Duodenal mucosa (tissue), 2 donors: ENCODE results near the gene DIO1.

Experiments
- H3K27ac ChIP-seq: one replicate; pipeline ENCODE4 v1.7.0; 2013; ENCODE audit warnings: low read depth, low read length
- H3K27me3 ChIP-seq, 2 donors: one replicate each; pipeline ENCODE4 v1.7.0; 2013; ENCODE audit warnings: low read length in 2 of 2, control low read depth in 1 of 2; ENCODE audit not compliant: insufficient read depth in 2 of 2, control insufficient read depth in 1 of 2
- H3K36me3 ChIP-seq, 2 donors: one replicate each; pipeline ENCODE4 v1.7.0; 2013; ENCODE audit warnings: low read length in 2 of 2, control low read depth in 1 of 2; ENCODE audit not compliant: insufficient read depth in 2 of 2, control insufficient read depth in 1 of 2
- H3K4me1 ChIP-seq, 2 donors: one replicate each; pipeline ENCODE4 v1.7.0; 2013; ENCODE audit warnings: low read length in 2 of 2, control low read depth in 1 of 2; ENCODE audit not compliant: insufficient read depth in 2 of 2, control insufficient read depth in 1 of 2
- H3K4me3 ChIP-seq, 2 donors: one replicate each; pipeline ENCODE4 v1.7.0; 2013; ENCODE audit warnings: low read length in 2 of 2, low read depth in 1 of 2
- H3K9ac ChIP-seq, 2 donors: one replicate each; pipeline ENCODE4 v1.7.0; 2013; ENCODE audit warnings: low read length in 2 of 2, low read depth in 1 of 2
- H3K9me3 ChIP-seq, 2 donors: one replicate each; pipeline ENCODE4 v1.7.0; 2013; ENCODE audit warnings: low read length in 2 of 2, control low read depth in 1 of 2; ENCODE audit not compliant: control insufficient read depth in 1 of 2

The DIO1 gene

DNA sequence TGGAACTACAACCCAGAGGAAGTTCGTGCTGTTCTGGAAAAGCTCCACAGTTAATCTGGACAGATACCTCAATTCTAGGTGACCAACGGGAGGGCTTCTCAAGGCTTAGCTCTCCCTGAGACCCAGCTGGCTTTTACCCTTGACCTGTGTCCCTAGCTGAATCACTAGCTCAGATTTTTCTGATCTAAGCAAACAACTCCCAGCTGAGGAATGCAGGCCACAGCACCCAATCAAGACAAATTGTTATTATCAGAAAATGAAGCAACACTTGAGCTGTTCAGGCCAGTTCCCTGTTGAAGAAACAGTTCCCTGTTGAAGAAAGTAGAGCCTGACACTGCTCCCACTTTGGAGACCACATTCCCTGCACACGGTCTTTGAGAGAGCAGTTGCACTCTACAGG, 16.0 kb downstream of the DIO1 start:
- Histone ChIP-seq H3K27ac (no peak overlapping the region), H3K27me3 (no peaks in the 10 kb centered on the region), H3K36me3 (peaks cover 0 to 5% of the 10 kb centered on the region in 2 donors), H3K9me3 (no peaks in the 10 kb centered on the region), H3K9ac (no peak overlapping the region), H3K4me1 (no peaks in the 10 kb centered on the region), H3K4me3 (no peak overlapping the region)

DNA sequence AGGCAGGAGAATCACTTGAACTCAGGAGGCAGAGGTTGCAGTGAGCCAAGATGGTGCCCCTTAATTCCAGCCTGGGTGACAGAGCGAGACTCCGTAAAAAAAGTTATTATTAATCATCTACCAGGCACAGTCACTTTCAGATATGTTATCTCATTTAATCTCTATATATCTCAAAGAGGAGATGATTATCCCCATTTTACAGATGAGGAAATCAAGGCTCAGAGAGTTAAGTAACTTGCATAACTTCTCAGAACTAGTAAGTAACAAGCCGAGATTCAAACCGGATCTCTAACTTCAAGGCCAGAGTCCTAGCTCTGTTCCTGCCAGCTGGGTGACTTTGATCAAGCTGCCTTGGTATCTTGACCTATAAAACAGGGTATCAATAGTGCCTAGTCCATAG, 17.5 kb downstream of the DIO1 start:
- H3K9ac ChIP-seq: no peak overlapping the region
- no peak overlapping the region for H3K27ac ChIP-seq

GRCh38 chr1:53913352-53914033, 19.5 kb downstream of the DIO1 start:
- H3K27ac ChIP-seq: no peak overlapping the region
- H3K4me1 ChIP-seq: no peaks in the 10 kb centered on the region
- no peaks in the 10 kb centered on the region for H3K27me3 ChIP-seq
- no peak overlapping the region for H3K4me3 ChIP-seq
- no peak overlapping the region for H3K9ac ChIP-seq
- H3K9me3 ChIP-seq: no peaks in the 10 kb centered on the region
- H3K36me3 ChIP-seq: peaks cover 0 to 5% of the 10 kb centered on the region in 2 donors

More for the DNA sequence above, 17.5 kb downstream of the DIO1 start:
- Histone ChIP-seq H3K4me3 (no peak overlapping the region), H3K27me3 (no peaks in the 10 kb centered on the region), H3K9me3 (no peaks in the 10 kb centered on the region), H3K4me1 (no peaks in the 10 kb centered on the region), H3K36me3 (peaks cover 0 to 5% of the 10 kb centered on the region in 2 donors)

GRCh38 chr1:53918343-53918742, 24.4 kb downstream of the DIO1 start:
- Histone ChIP-seq H3K4me1 (peaks cover 0 to 3% of the 10 kb centered on the region in 2 donors), H3K9ac (no peak overlapping the region), H3K4me3 (no peak overlapping the region), H3K36me3 (peaks cover 0 to 6% of the 10 kb centered on the region in 2 donors), H3K27me3 (no peaks in the 10 kb centered on the region), H3K9me3 (no peaks in the 10 kb centered on the region), H3K27ac (no peak overlapping the region)

- Histone ChIP-seq H3K4me3 (no peak overlapping the region), H3K9ac (no peak overlapping the region), H3K4me1 (peaks cover 0 to 7% of the 10 kb centered on the region in 2 donors), H3K27ac (no peak overlapping the region), H3K9me3 (no peaks in the 10 kb centered on the region), H3K27me3 (no peaks in the 10 kb centered on the region), H3K36me3 (peaks cover 0 to 6% of the 10 kb centered on the region in 2 donors)
Measured at GRCh38 chr1:53919675-53920066, 25.7 kb downstream of the DIO1 start.

GRCh38 chr1:53927376-53927881, 33.4 kb downstream of the DIO1 start:
- Histone ChIP-seq H3K36me3 (peaks cover 3 to 10% of the 10 kb centered on the region in 2 donors), H3K4me1 (peaks cover 0 to 4% of the 10 kb centered on the region in 2 donors), H3K27me3 (no peaks in the 10 kb centered on the region), H3K27ac (no peak overlapping the region), H3K9ac (no peak overlapping the region), H3K4me3 (no peak overlapping the region), H3K9me3 (peaks cover 0 to under 1% of the 10 kb centered on the region in 2 donors)

- Histone ChIP-seq H3K27me3 (no peaks in the 10 kb centered on the region), H3K36me3 (peaks cover 3 to 10% of the 10 kb centered on the region in 2 donors), H3K4me1 (no peaks in the 10 kb centered on the region), H3K9ac (no peak overlapping the region), H3K4me3 (no peak overlapping the region), H3K9me3 (peaks cover 2 to 8% of the 10 kb centered on the region in 2 donors), H3K27ac (no peak overlapping the region)
Measured at GRCh38 chr1:53929246-53929960, 35.4 kb downstream of the DIO1 start.

GRCh38 chr1:53930932-53931331, 36.9 kb downstream of the DIO1 start:
- Histone ChIP-seq H3K27me3 (no peaks in the 10 kb centered on the region), H3K27ac (no peak overlapping the region), H3K36me3 (peaks cover 3 to 15% of the 10 kb centered on the region in 2 donors), H3K4me3 (no peak overlapping the region), H3K9me3 (peaks cover 5 to 14% of the 10 kb centered on the region in 2 donors), H3K4me1 (no peaks in the 10 kb centered on the region), H3K9ac (no peak overlapping the region)

GRCh38 chr1:53931523-53931922, 37.5 kb downstream of the DIO1 start:
- H3K4me1 ChIP-seq: no peaks in the 10 kb centered on the region
- no peaks in the 10 kb centered on the region for H3K27me3 ChIP-seq
- H3K9me3 ChIP-seq: peaks cover 5 to 14% of the 10 kb centered on the region in 2 donors
- no peak overlapping the region for H3K9ac ChIP-seq
- H3K36me3 ChIP-seq: peaks cover 3 to 15% of the 10 kb centered on the region in 2 donors
- no peak overlapping the region for H3K4me3 ChIP-seq
- no peak overlapping the region for H3K27ac ChIP-seq

DNA sequence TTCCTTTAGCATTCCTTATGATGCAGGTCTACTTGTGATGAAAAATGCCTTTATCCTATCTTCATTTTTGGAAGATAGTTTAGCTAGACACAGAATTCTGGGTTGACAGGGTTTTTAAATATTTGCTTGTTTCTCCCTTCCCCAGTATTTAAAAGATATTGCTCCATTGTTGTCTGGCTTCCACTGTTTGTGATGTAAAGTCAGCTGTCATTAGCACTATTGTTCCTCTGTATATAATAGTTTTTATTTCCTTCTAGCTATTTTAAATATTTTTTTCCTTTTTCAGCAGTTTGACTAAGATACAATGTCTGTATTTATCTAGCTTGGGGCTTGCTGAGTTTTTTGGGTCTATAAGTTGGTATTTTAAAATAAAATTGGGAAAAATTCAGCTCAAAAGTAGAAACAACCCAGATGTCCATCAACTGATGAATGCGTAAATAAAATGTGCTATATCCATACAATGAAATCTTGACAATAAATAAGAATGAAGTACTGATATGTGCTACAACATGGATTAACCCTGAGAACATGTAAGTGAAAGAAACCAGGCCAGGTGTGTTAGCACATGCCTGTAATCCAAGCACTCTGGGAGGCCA, 40.3 kb downstream of the DIO1 start:
- peaks cover 3 to 6% of the 10 kb centered on the region in 2 donors for H3K36me3 ChIP-seq
- H3K4me3 ChIP-seq: no peak overlapping the region
- H3K9me3 ChIP-seq: peaks cover 5 to 14% of the 10 kb centered on the region in 2 donors
- H3K27me3 ChIP-seq: no peaks in the 10 kb centered on the region
- no peak overlapping the region for H3K9ac ChIP-seq
- H3K27ac ChIP-seq: no peak overlapping the region
- no peaks in the 10 kb centered on the region for H3K4me1 ChIP-seq
